ENCODE measurements around the gene ABCF2.

The ABCF2 gene

GRCh38 chr7:151215396-151215795 lies 11.6 kb downstream of the ABCF2 start:
- no peak for DNase-seq
- Histone ChIP-seq H3K4me1 (ENCODE audit: control insufficient read depth, insufficient read depth, low read depth, low read length) (no peaks in the 10 kb centered on the region), H3K4me2 (ENCODE audit: low read length, poor library complexity, severe bottlenecking) (no peak overlapping the region), H3K9me3 (ENCODE audit: control insufficient read depth, low read length) (no peaks in the 10 kb centered on the region), H3K27me3 (ENCODE audit: control insufficient read depth in 1 of 2, insufficient read depth in 1 of 2, low read length in 2 of 2) (no peaks in the 10 kb centered on the region), H2AFZ (ENCODE audit: low read depth, low read length) (no peak overlapping the region), H4K91ac (ENCODE audit: low read length) (no peak overlapping the region), H3K36me3 (ENCODE audit: control insufficient read depth in 1 of 2, insufficient read depth in 2 of 2, low read depth in 1 of 2, low read length in 2 of 2) (peaks cover 70 to 80% of the 10 kb centered on the region in 2 experiments), H2BK12ac (ENCODE audit: low read length in 2 of 2) (no peak overlapping the region), H3K14ac (ENCODE audit: low read length in 2 of 2) (no peak overlapping the region), H4K8ac (ENCODE audit: low read length) (no peak overlapping the region), H2BK5ac (ENCODE audit: low read depth, low read length, poor library complexity, severe bottlenecking) (no peak overlapping the region), H3K27ac (ENCODE audit: low read length, poor library complexity, severe bottlenecking) (no peak overlapping the region), H3K9ac (ENCODE audit: low read length) (no peak overlapping the region), H2BK15ac (ENCODE audit: low read depth, poor library complexity, severe bottlenecking) (no peak overlapping the region), H2AK5ac (ENCODE audit: low read length, severe bottlenecking) (no peak overlapping the region), H3K79me1 (replicated peaks; ENCODE audit: low read length, poor library complexity, severe bottlenecking) (peaks cover 20% of the 10 kb centered on the region), H3K4me3 (ENCODE audit: insufficient read depth in 1 of 2, low read depth in 1 of 2, low read length in 2 of 2) (no peak overlapping the region), H2BK120ac (ENCODE audit: low read depth, low read length) (no peak overlapping the region), H3K4ac (ENCODE audit: low read depth in 1 of 2, low read length in 2 of 2) (no peak overlapping the region), H3K23ac (ENCODE audit: low read length in 2 of 2) (no peak overlapping the region), H3K18ac (ENCODE audit: low read depth in 1 of 2, low read length in 2 of 2) (no peak overlapping the region)
- 96% methylated on average over 4 of the region's 5 CpGs for WGBS

GRCh38 chr7:151213826-151214225 lies 13.2 kb downstream of the ABCF2 start:
- H3K18ac ChIP-seq (ENCODE audit: low read depth in 1 of 2, low read length in 2 of 2), result no peak overlapping the region
- no peak overlapping the region for H2BK5ac ChIP-seq (ENCODE audit: low read depth, low read length, poor library complexity, severe bottlenecking)
- 99% methylated on average over 3 of the region's 3 CpGs for WGBS
- H3K4me3 ChIP-seq (ENCODE audit: insufficient read depth in 1 of 2, low read depth in 1 of 2, low read length in 2 of 2), result no peak overlapping the region
- peaks cover 14% of the 10 kb centered on the region for H3K79me1 ChIP-seq (replicated peaks; ENCODE audit: low read length, poor library complexity, severe bottlenecking)
- H3K14ac ChIP-seq (ENCODE audit: low read length in 2 of 2), result no peak overlapping the region
- H4K91ac ChIP-seq (ENCODE audit: low read length), result no peak overlapping the region
- no peak overlapping the region for H3K4me2 ChIP-seq (ENCODE audit: low read length, poor library complexity, severe bottlenecking)
- H3K27me3 ChIP-seq (ENCODE audit: control insufficient read depth in 1 of 2, insufficient read depth in 1 of 2, low read length in 2 of 2), result no peaks in the 10 kb centered on the region
- peaks cover 57 to 70% of the 10 kb centered on the region in 2 experiments for H3K36me3 ChIP-seq (ENCODE audit: control insufficient read depth in 1 of 2, insufficient read depth in 2 of 2, low read depth in 1 of 2, low read length in 2 of 2)
- no peak overlapping the region for H2BK120ac ChIP-seq (ENCODE audit: low read depth, low read length)
- no peak overlapping the region for H2BK15ac ChIP-seq (ENCODE audit: low read depth, poor library complexity, severe bottlenecking)
- DNase-seq, result no peak
- H4K8ac ChIP-seq (ENCODE audit: low read length), result no peak overlapping the region
- no peak overlapping the region for H3K23ac ChIP-seq (ENCODE audit: low read length in 2 of 2)
- no peak overlapping the region for H2AK5ac ChIP-seq (ENCODE audit: low read length, severe bottlenecking)
- no peak overlapping the region for H3K4ac ChIP-seq (ENCODE audit: low read depth in 1 of 2, low read length in 2 of 2)
- H2AFZ ChIP-seq (ENCODE audit: low read depth, low read length), result no peak overlapping the region
- H3K9me3 ChIP-seq (ENCODE audit: control insufficient read depth, low read length), result no peaks in the 10 kb centered on the region
- no peak overlapping the region for H3K9ac ChIP-seq (ENCODE audit: low read length)
- H2BK12ac ChIP-seq (ENCODE audit: low read length in 2 of 2), result no peak overlapping the region
- no peaks in the 10 kb centered on the region for H3K4me1 ChIP-seq (ENCODE audit: control insufficient read depth, insufficient read depth, low read depth, low read length)
- no peak overlapping the region for H3K27ac ChIP-seq (ENCODE audit: low read length, poor library complexity, severe bottlenecking)

- Histone ChIP-seq H4K91ac (ENCODE audit: low read length) (no peak overlapping the region), H4K8ac (ENCODE audit: low read length) (no peak overlapping the region), H2BK5ac (ENCODE audit: low read depth, low read length, poor library complexity, severe bottlenecking) (no peak overlapping the region), H2BK15ac (ENCODE audit: low read depth, poor library complexity, severe bottlenecking) (no peak overlapping the region), H3K23ac (ENCODE audit: low read length in 2 of 2) (no peak overlapping the region), H3K4ac (ENCODE audit: low read depth in 1 of 2, low read length in 2 of 2) (no peak overlapping the region), H3K14ac (ENCODE audit: low read length in 2 of 2) (no peak overlapping the region), H2BK120ac (ENCODE audit: low read depth, low read length) (no peak overlapping the region), H3K79me1 (replicated peaks; ENCODE audit: low read length, poor library complexity, severe bottlenecking) (peaks cover 7% of the 10 kb centered on the region), H3K36me3 (ENCODE audit: control insufficient read depth in 1 of 2, insufficient read depth in 2 of 2, low read depth in 1 of 2, low read length in 2 of 2) (peaks cover 45 to 58% of the 10 kb centered on the region in 2 experiments), H3K4me3 (ENCODE audit: insufficient read depth in 1 of 2, low read depth in 1 of 2, low read length in 2 of 2) (no peak overlapping the region), H2AFZ (ENCODE audit: low read depth, low read length) (no peak overlapping the region), H3K27me3 (ENCODE audit: control insufficient read depth in 1 of 2, insufficient read depth in 1 of 2, low read length in 2 of 2) (peaks cover 6 to 10% of the 10 kb centered on the region in 2 experiments), H3K27ac (ENCODE audit: low read length, poor library complexity, severe bottlenecking) (no peak overlapping the region), H3K4me2 (ENCODE audit: low read length, poor library complexity, severe bottlenecking) (no peak overlapping the region), H3K18ac (ENCODE audit: low read depth in 1 of 2, low read length in 2 of 2) (no peak overlapping the region), H2BK12ac (ENCODE audit: low read length in 2 of 2) (no peak overlapping the region), H3K9me3 (ENCODE audit: control insufficient read depth, low read length) (no peaks in the 10 kb centered on the region), H2AK5ac (ENCODE audit: low read length, severe bottlenecking) (no peak overlapping the region), H3K4me1 (ENCODE audit: control insufficient read depth, insufficient read depth, low read depth, low read length) (no peaks in the 10 kb centered on the region), H3K9ac (ENCODE audit: low read length) (no peak overlapping the region)
- 91% methylated on average over 5 of the region's 5 CpGs for WGBS
- DNase-seq, result no peak
These were observed 14.4 kb downstream of the ABCF2 start for GRCh38 chr7:151212626-151213025.

GRCh38 chr7:151211155-151211772 lies 15.7 kb downstream of the ABCF2 start:
- Histone ChIP-seq H3K18ac (ENCODE audit: low read depth in 1 of 2, low read length in 2 of 2) (no peak overlapping the region), H2BK5ac (ENCODE audit: low read depth, low read length, poor library complexity, severe bottlenecking) (no peak overlapping the region), H3K23ac (ENCODE audit: low read length in 2 of 2) (no peak overlapping the region), H3K14ac (ENCODE audit: low read length in 2 of 2) (no peak overlapping the region), H3K79me1 (replicated peaks; ENCODE audit: low read length, poor library complexity, severe bottlenecking) (peaks cover 7% of the 10 kb centered on the region), H3K4me1 (ENCODE audit: control insufficient read depth, insufficient read depth, low read depth, low read length) (no peaks in the 10 kb centered on the region), H2BK15ac (ENCODE audit: low read depth, poor library complexity, severe bottlenecking) (no peak overlapping the region), H3K9me3 (ENCODE audit: control insufficient read depth, low read length) (no peaks in the 10 kb centered on the region), H2AFZ (ENCODE audit: low read depth, low read length) (no peak overlapping the region), H3K36me3 (ENCODE audit: control insufficient read depth in 1 of 2, insufficient read depth in 2 of 2, low read depth in 1 of 2, low read length in 2 of 2) (peaks cover 34 to 44% of the 10 kb centered on the region in 2 experiments), H2BK12ac (ENCODE audit: low read length in 2 of 2) (no peak overlapping the region), H3K27me3 (ENCODE audit: control insufficient read depth in 1 of 2, insufficient read depth in 1 of 2, low read length in 2 of 2) (peaks cover 8 to 24% of the 10 kb centered on the region in 2 experiments), H2AK5ac (ENCODE audit: low read length, severe bottlenecking) (no peak overlapping the region), H3K4me3 (ENCODE audit: insufficient read depth in 1 of 2, low read depth in 1 of 2, low read length in 2 of 2) (no peak overlapping the region), H3K9ac (ENCODE audit: low read length) (no peak overlapping the region), H3K4ac (ENCODE audit: low read depth in 1 of 2, low read length in 2 of 2) (no peak overlapping the region), H3K4me2 (ENCODE audit: low read length, poor library complexity, severe bottlenecking) (no peak overlapping the region), H2BK120ac (ENCODE audit: low read depth, low read length) (no peak overlapping the region), H4K91ac (ENCODE audit: low read length) (no peak overlapping the region), H4K8ac (ENCODE audit: low read length) (peak overlapping the region; percentile 7), H3K27ac (ENCODE audit: low read length, poor library complexity, severe bottlenecking) (no peak overlapping the region)
- no peak for DNase-seq
- WGBS, result 90% methylated on average over 1 of the region's 3 CpGs
